Nephron (organoid): ENCODE results near the gene LMX1B.
"Not testable (repeated sequence)": the region's sequence is repeated elsewhere in the genome, so short reads cannot be mapped to it uniquely, and the experiment has no call there.

Experiments used
- H3K27ac Mint-ChIP-seq, 3 experiments: 2 replicates each; pipeline ENCODE4 v1.8.0; 2020; ENCODE audit warnings: mixed read lengths in 3 of 3, mild to moderate bottlenecking in 2 of 3, moderate library complexity in 1 of 3
- H3K27me3 Mint-ChIP-seq: 2 replicates; pipeline ENCODE4 v1.8.0; 2021; ENCODE audit warnings: low read depth, mild to moderate bottlenecking, moderate library complexity, mixed read lengths
- H3K36me3 Mint-ChIP-seq: 2 replicates; pipeline ENCODE4 v1.8.0; 2020; ENCODE audit warnings: low read depth, mixed read lengths
- H3K4me1 Mint-ChIP-seq: 2 replicates; pipeline ENCODE4 v1.8.0; 2020; ENCODE audit warnings: mixed read lengths
- H3K4me3 Mint-ChIP-seq, 3 experiments: 2 replicates each; pipeline ENCODE4 v1.8.0; 2020; ENCODE audit warnings: mild to moderate bottlenecking in 3 of 3, mixed read lengths in 3 of 3, moderate library complexity in 2 of 3
- H3K9me3 Mint-ChIP-seq: 2 replicates; pipeline ENCODE4 v1.8.0; 2020; ENCODE audit warnings: mixed read lengths
- CTCF ChIP-seq, 3 experiments: fragments of 200-600 bp; sonication (generic); IDR thresholded peaks; one replicate each; pipeline ENCODE4 v1.5.0; 2021; ENCODE audit warnings: antibody characterized with exemption in 3 of 3; ENCODE audit not compliant: unreplicated experiment in 3 of 3

The LMX1B gene

GRCh38 chr9:126649477-126649876, 35.7 kb downstream of the LMX1B start:
- H3K9me3 Mint-ChIP-seq: no peaks in the 10 kb centered on the region
- H3K27me3 Mint-ChIP-seq: peaks cover 90% of the 10 kb centered on the region
- no peak overlapping the region for H3K4me3 Mint-ChIP-seq
- no peaks in the 10 kb centered on the region for H3K36me3 Mint-ChIP-seq
- no peak for TF ChIP-seq CTCF (IDR thresholded peaks at IDR 0.05; ENCODE audit: unreplicated experiment in 3 of 3)
- H3K27ac Mint-ChIP-seq: peak overlapping the region in 1 of 3 experiments; percentile 89
- peaks cover 38% of the 10 kb centered on the region for H3K4me1 Mint-ChIP-seq

- peaks cover 84% of the 10 kb centered on the region for H3K27me3 Mint-ChIP-seq
- peaks cover 38% of the 10 kb centered on the region for H3K4me1 Mint-ChIP-seq
- peak overlapping the region in 1 of 3 experiments; percentile 31 for H3K4me3 Mint-ChIP-seq
- no peaks in the 10 kb centered on the region for H3K36me3 Mint-ChIP-seq
- TF ChIP-seq CTCF (IDR thresholded peaks at IDR 0.05; ENCODE audit: unreplicated experiment in 3 of 3): no peak
- H3K27ac Mint-ChIP-seq: peak overlapping the region; percentile 31 to 89 (median 58)
- no peaks in the 10 kb centered on the region for H3K9me3 Mint-ChIP-seq
Measured at GRCh38 chr9:126650404-126651341, 36.9 kb downstream of the LMX1B start.

- Mint-ChIP-seq H3K4me1 (peaks cover 37% of the 10 kb centered on the region), H3K27me3 (peaks cover 80% of the 10 kb centered on the region), H3K27ac (peak overlapping the region in 2 of 3 experiments; percentile 7 to 68), H3K36me3 (no peaks in the 10 kb centered on the region), H3K4me3 (no peak overlapping the region), H3K9me3 (no peaks in the 10 kb centered on the region)
- no peak for TF ChIP-seq CTCF (IDR thresholded peaks at IDR 0.05; ENCODE audit: unreplicated experiment in 3 of 3)
Measured at GRCh38 chr9:126652140-126652582, 38.4 kb downstream of the LMX1B start.

- H3K27ac Mint-ChIP-seq: peak overlapping the region; percentile 31 to 88 (median 37)
- peaks cover 69% of the 10 kb centered on the region for H3K27me3 Mint-ChIP-seq
- peaks cover 27% of the 10 kb centered on the region for H3K4me1 Mint-ChIP-seq
- H3K4me3 Mint-ChIP-seq: peak overlapping the region in 2 of 3 experiments; percentile 40 to 52
- H3K9me3 Mint-ChIP-seq: no peaks in the 10 kb centered on the region
- no peak for TF ChIP-seq CTCF (IDR thresholded peaks at IDR 0.05; ENCODE audit: unreplicated experiment in 3 of 3)
- no peaks in the 10 kb centered on the region for H3K36me3 Mint-ChIP-seq
Measured at GRCh38 chr9:126654124-126654523, 40.4 kb downstream of the LMX1B start.

DNA sequence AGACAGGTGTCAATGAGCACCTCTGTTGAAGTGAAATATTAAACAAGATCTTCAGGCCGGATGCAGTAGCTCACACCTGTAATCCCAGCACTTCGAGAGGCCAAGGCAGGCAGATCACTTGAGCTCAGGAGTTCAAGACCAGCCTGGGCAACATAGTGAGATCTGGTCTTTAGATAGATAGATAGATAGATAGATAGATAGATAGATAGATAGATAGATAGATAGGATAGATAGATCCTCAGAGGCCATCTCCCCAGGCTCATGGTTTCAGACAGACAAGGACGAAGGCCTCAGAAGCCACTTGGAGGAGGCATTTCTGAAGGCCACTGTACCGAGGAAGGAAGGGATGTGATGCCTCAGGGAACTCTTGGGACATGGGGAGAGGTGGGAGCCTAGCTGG, 42.5 kb downstream of the LMX1B start:
- H3K27me3 Mint-ChIP-seq: peaks cover 60% of the 10 kb centered on the region
- not testable (repeated sequence) for H3K9me3 Mint-ChIP-seq, H3K36me3 Mint-ChIP-seq, H3K4me3 Mint-ChIP-seq
- peak overlapping the region in 2 of 3 experiments; percentile 6 to 45 for H3K27ac Mint-ChIP-seq
- peaks cover 19% of the 10 kb centered on the region for H3K4me1 Mint-ChIP-seq

- Mint-ChIP-seq H3K27ac (no peak overlapping the region), H3K27me3 (peaks cover 48% of the 10 kb centered on the region), H3K36me3 (no peaks in the 10 kb centered on the region)
Measured at GRCh38 chr9:126658201-126658825, 44.6 kb downstream of the LMX1B start.

More at GRCh38 chr9:126658201-126658825, 44.6 kb downstream of the LMX1B start:
- no peaks in the 10 kb centered on the region for H3K9me3 Mint-ChIP-seq
- no peak overlapping the region for H3K4me3 Mint-ChIP-seq
- TF ChIP-seq CTCF (IDR thresholded peaks at IDR 0.05; ENCODE audit: unreplicated experiment in 3 of 3): no peak
- H3K4me1 Mint-ChIP-seq: peaks cover 20% of the 10 kb centered on the region
